GM18858 (cell line): ENCODE results near the gene EPB41.

Experiments
- ATAC-seq: cut with Tn5 transposase; IDR thresholded peaks from one replicate; pipeline ENCODE4 v1.9.1; 2021; ENCODE audit not compliant: unreplicated experiment

The EPB41 gene

DNA sequence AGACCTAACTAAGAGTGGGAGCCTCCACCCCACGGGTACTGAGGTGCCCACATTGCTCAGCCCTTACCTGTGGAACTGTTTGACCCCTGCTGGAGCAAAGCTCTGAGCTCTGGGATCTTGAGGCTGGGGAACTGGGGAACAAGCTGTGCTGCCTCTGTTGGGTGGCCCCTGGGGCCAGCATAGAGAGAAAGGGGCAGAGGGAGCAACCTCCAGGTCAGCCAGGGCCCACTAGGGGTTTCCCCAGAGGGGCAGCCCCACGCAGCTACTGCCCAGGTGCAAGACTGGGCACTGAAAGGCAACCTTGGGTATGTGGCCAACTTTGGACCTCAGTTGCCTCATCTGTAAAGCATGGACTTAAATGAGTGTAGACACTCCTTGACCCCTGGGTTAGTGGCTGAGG is 23.5 kb upstream of the EPB41 start:
- ATAC-seq: no peak

DNA sequence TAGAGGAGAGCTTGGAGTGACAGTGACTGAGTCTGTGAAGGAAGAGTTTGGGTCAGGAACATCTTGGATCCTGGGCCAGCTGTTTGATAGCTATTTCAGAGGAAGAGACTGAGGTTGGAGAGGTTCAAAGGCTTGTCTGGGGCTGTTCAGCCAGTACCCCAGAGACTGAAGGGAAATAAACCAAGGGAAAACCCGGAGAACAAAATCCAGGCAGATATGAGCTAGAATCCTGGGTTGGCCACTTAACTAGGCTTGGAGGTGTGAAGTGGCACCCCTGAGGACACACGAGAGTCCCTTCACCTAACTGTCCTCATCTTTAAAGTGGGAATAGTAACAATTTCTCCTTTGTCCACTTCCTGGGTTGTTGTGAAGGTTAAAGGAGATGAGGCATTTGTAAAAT is 23.1 kb upstream of the EPB41 start:
- no peak for ATAC-seq

DNA sequence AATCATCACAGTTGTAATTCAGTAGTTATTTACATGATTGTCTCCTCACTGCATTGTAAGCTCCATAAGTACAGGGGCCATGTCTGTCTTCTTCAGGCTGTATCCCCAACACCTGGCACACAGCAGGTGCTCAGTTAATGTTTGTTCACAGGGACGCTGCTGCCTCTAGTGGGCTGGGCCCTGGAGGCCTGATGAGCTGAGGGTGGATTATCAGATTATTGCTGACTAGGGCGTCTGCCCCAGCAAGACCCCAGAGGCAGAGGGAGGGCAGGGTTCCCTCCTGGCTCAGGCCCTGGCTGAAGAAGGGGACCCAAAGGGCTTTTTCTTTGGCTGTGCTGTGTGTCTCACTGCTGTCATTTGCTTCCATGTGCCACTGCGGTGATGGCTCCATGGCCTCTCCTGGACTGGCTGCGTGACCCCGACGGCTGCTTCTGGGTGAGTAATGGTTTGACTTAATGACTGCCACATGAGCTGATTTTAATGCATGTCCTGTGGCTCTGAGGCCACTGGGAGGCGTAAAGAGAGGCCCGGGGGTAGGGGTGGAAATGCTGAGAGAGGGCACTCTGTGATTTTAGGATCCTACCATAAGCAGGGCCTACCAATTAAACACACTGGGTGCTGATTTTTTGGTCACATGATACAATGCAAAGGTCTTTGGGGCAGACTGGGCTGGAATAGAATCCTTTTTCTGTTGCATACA is 20.8 kb upstream of the EPB41 start:
- ATAC-seq: no peak

GRCh38 chr1:28894785-28895184 is 19.6 kb upstream of the EPB41 start:
- ATAC-seq: no peak

GRCh38 chr1:28895896-28896608 is 18.3 kb upstream of the EPB41 start:
- no peak for ATAC-seq

GRCh38 chr1:28896609-28896986 is 17.8 kb upstream of the EPB41 start:
- ATAC-seq: no peak

GRCh38 chr1:28897789-28898188 is 16.6 kb upstream of the EPB41 start:
- no peak for ATAC-seq

- ATAC-seq: no peak
Measured at GRCh38 chr1:28898405-28898881, 15.9 kb upstream of the EPB41 start.

- ATAC-seq: no peak
Measured at GRCh38 chr1:28899267-28899666, 15.1 kb upstream of the EPB41 start.

DNA sequence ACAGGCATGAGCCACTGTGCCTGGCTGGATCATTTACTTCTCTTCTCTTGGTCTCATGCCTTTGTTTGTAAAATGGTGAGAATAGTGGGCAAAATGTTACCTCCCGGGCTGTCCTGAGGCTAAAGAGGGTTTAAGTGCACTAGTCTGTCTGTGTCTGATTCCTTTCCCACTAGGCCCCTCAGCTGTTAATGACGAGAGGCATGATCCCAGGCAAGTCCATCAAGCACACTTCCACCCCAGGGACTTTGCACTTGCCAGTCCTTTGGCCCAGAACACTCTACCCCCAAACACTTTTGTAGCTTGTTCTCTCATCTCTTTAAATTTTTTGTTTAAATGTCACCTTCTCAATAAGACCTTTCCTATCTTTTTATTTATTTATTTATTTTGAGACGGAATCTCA is 13.8 kb upstream of the EPB41 start:
- ATAC-seq: no peak

GRCh38 chr1:28902738-28903137 is 11.6 kb upstream of the EPB41 start:
- ATAC-seq: no peak

GRCh38 chr1:28905921-28906666 is 8.3 kb upstream of the EPB41 start:
- no peak for ATAC-seq

DNA sequence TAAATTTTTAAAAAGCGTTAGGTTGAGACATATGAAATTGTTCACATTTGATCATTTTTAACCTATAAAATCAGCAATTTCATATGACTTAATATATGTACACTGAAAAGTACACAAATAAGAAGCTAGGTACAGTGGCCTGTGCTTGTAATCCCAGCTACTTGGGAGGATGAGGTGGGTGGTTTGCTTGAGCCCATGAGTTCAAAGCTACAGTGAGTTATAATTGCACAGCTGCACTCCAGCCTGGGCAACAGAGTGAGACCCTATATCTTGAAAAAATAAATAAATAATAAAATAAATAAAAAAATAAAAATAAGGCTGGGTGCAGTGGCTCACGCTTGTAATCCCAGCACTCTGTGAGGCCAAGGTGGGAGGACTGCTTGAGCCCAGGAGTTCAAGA is 5.2 kb upstream of the EPB41 start:
- ATAC-seq: no peak

DNA sequence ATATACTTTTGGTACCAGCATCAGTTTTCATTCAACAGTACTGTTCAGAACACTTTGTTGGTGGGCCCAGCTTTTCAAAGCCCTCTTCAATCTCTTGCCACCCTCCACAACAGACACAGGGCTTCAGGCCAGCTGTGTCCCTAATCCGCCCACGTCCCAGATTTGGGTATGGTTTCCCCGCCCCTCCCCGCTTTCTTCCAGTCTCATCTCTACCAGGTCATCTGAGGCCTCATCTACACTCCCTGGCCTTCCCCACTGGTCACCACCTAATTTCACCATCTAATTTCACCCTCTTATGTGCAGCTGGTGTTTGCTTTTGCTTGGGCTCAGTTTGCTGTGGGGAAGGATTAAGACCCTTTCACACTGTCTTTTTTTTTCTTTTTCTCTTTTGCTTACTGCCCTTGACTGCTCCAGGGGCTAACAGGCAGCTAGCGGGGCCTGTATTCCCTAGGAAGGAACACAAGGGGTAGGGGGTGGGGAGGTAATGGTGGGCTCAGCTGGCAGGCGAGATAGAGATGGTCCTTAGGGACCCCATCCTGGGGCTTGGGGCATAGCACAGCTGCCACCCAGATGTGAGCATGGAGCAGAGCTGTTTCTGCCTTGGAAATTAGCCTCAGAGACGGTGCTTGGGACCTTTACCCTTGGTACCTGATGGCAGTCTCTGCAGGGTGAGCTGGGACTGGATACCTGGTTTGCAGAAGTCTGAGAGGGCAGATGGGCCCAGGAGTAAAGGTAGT is 3.8 kb upstream of the EPB41 start:
- ATAC-seq: no peak

DNA sequence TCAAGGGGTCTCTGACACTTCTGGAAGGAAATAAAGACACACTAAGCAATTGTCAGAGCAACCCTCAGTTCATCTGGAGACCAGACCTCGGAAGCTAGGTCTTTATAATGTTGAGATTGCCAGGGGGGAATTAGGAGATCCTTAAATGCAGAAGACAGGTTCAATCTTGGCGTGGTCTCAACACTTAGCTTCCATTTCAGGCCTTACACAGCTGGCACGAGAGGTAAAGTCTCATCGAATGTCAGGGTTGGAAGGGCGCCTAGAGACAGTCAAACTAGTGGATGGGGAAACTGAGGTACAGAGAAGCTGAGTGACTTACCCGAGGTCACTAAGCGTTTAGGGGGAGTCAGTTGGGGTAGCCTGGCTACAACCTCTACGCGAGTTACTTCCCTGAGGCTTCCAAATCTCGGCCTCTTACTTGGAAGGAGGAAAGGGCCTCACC is 562 bp upstream of the EPB41 start:
- ATAC-seq: no peak

DNA sequence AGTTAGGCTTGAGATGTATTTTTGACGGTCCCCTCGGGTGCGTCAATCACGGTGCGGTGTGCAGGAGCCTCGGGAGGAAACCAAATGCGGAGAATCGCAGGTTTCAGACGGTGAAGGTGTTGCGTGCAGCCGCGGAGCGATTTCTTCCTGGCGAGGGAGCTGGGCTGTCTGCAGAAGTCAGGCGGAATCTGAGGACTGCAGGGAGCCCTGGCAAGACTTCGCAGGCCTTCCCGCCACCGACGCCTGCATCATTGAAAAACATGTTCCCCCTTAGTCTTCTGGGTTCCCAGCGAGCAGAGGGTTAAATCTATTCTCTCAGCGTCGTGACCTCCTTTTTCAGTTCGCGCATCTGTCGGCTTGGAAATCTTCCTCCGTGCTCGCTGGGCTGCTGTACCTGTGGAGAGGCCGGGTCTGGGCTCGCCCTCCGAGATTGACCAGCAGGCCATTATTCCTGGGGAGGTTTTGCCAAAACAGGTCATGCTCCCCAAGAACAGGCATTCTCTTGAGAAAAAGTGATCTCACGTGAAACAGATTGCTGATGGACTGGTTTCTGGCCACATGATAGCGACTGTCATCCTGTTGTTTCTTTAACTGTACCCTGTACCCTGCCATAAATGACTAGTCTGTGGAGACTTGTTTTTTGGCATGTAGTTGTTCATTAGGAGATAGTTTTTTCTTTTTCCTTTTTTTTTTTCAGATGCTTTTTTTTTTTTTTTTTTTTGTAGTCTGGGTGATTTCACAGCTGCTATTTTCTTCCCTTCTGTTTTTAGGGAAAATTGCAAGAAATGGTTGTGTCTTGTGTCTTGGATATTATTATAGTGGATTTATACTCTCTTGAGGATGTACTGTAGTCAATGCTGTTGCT is 894 bp downstream of the EPB41 start:
- ATAC-seq: no peak

- no peak for ATAC-seq
Measured at GRCh38 chr1:28917757-28918118, 3.4 kb downstream of the EPB41 start.

DNA sequence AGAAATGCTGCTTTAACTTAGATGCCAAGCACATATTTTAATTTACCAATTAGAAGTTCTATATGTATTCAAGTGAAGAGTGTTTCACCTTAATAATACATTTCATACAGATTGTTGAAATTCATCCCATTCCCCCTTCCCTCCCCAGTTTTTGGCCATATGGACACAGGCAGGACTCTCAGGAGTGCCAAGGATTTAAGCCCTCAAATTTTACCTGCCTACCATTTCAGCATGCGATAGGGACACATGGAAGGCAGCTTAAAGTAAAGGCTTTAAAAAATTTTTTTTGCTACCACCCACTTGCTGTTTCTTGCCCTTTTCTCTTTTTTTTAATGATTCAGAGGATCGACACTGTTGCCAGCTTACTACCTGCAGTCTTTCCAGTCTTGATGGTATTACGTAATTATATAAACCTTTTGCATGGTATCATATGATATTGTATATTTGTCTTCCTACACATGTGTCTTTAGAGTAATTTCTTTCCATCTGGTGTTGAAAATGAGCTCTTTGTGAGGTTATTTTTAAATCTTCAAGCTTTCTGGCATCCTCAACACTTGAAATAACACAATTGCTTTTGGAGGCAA is 7.0 kb downstream of the EPB41 start:
- ATAC-seq: no peak

- no peak for ATAC-seq
Measured at GRCh38 chr1:28925350-28925891, 11.1 kb downstream of the EPB41 start.
